Upper lobe of left lung (tissue), 6 donors: ENCODE results near the gene PDE9A. TPM values are rescaled to one million over a fixed set of nuclear protein-coding genes. Genes with fewer than 3 reads are reported as not detected.

Source experiments
- ATAC-seq, 2 donors: fragments of 200-7000 bp; cut with Tn5 transposase; one replicate each; pipeline ENCODE4 v1.9.1; 2022; ENCODE audit warnings: mild to moderate bottlenecking in 2 of 2, moderate library complexity in 2 of 2; ENCODE audit not compliant: low FRiP score in 2 of 2
- DNase-seq, 2 donors: peaks; one replicate each; pipeline ENCODE4 v3.0.0-alpha.2; 2019 to 2020
- H3K27ac ChIP-seq, 4 donors: fragments of 200-600 bp; sonication (generic); one replicate each; pipeline ENCODE4 v1.5.1; 2016 to 2019
- H3K27me3 ChIP-seq, 4 donors: fragments of 200-600 bp; sonication (generic); one replicate each; pipeline ENCODE4 v1.5.1; 2017 to 2019
- H3K36me3 ChIP-seq, 4 donors: fragments of 200-600 bp; sonication (generic); one replicate each; pipeline ENCODE4 v1.5.1; 2016 to 2019
- H3K4me1 ChIP-seq, 4 donors: fragments of 200-600 bp; sonication (generic); one replicate each; pipeline ENCODE4 v1.5.1; 2018 to 2019
- H3K4me3 ChIP-seq, 4 donors: fragments of 200-600 bp; sonication (generic); one replicate each; pipeline ENCODE4 v1.5.1; 2017 to 2019; ENCODE audit warnings: mild to moderate bottlenecking in 2 of 4, moderate library complexity in 1 of 4
- H3K9me3 ChIP-seq, 4 donors: fragments of 200-600 bp; sonication (generic); one replicate each; pipeline ENCODE4 v1.5.1; 2018 to 2019
- CTCF ChIP-seq, 6 experiments: fragments of 450-650 bp in 4 of 6; fragments of 200-600 bp in 2 of 6; sonication (generic) in 2 of 6; IDR thresholded peaks; one replicate each; pipeline ENCODE4 v1.5.1; 2016 to 2019; ENCODE audit warnings: antibody characterized with exemption in 6 of 6
- EP300 ChIP-seq, 4 donors: sonication (generic); formaldehyde crosslinking; IDR thresholded peaks; one replicate each; pipeline ENCODE4 v1.5.1; 2017; ENCODE audit warnings: antibody characterized with exemption in 4 of 4, control low read depth in 2 of 4
- POLR2A ChIP-seq, 4 donors: fragments of 450-650 bp; IDR thresholded peaks; one replicate each; pipeline ENCODE4 v1.5.1; 2016 to 2017; ENCODE audit warnings: antibody characterized with exemption in 4 of 4, mild to moderate bottlenecking in 2 of 4
- POLR2AphosphoS5 ChIP-seq, 2 donors: sonication (generic); formaldehyde crosslinking; IDR thresholded peaks; one replicate each; pipeline ENCODE4 v1.5.1; 2017; ENCODE audit warnings: antibody characterized with exemption in 2 of 2
- WGBS, 2 donors: methylation state at CpG; one replicate each; pipeline ENCODE4 v1.1.5; 2017 to 2018; 5-methylcytosine and 5-hydroxymethylcytosine counted together
- total RNA-seq, 6 donors: library from RNA; depleted of rRNA in 4 of 6; stranded (reverse); fragments of >200 nt in 4 of 6; gene quantifications; one replicate each; pipeline versions ENCODE4 v1.1.0 to v1.2.1, GENCODE V29; 2016 to 2021
- donor health status: DM: no; HTN: no; CAD: no; lungs with moderate emphysema.
- donor health status: DM: no; HTN: yes; CAD: no; lungs with severe emphysema.

The PDE9A gene
- total RNA-seq, 6 donors from 2014 or later, result 4.0 to 12.4 (median 6.6) TPM

- Histone ChIP-seq H3K27me3 (no peaks in the 10 kb centered on the region), H3K9me3 (no peaks in the 10 kb centered on the region), H3K27ac (peak overlapping the region in 2 of 4 donors; percentile 86 to 88), H3K4me1 (peaks cover 31 to 64% (median 43%) of the 10 kb centered on the region in 4 donors), H3K36me3 (no peaks in the 10 kb centered on the region), H3K4me3 (no peak overlapping the region)
- WGBS, 2 donors, result 69 to 76% methylated on average over 10 of the region's 10 CpGs
- no peak for ATAC-seq
- TF ChIP-seq CTCF (IDR thresholded peaks at IDR 0.05) (no peak), POLR2AphosphoS5 (IDR thresholded peaks at IDR 0.05) (peak; percentile 10 to 11), EP300 (IDR thresholded peaks at IDR 0.05) (peak in 2 of 4 donors; percentile 9 to 71)
- peak; percentile 33 to 46 for DNase-seq
Observed at GRCh38 chr21:42735944-42736343, 82.5 kb downstream of the PDE9A start.

- peaks cover 31 to 64% (median 41%) of the 10 kb centered on the region in 4 donors for H3K4me1 ChIP-seq
- H3K4me3 ChIP-seq, result no peak overlapping the region
- ATAC-seq (no peak), DNase-seq (peak in 1 of 2 donors; percentile 46)
- peak overlapping the region in 3 of 4 donors; percentile 86 to 91 (median 88) for H3K27ac ChIP-seq
- H3K9me3 ChIP-seq, result no peaks in the 10 kb centered on the region
- WGBS, 2 donors, result 86 to 89% methylated on average over 9 to 10 of the region's 12 CpGs
- H3K36me3 ChIP-seq, result no peaks in the 10 kb centered on the region
- no peaks in the 10 kb centered on the region for H3K27me3 ChIP-seq
- TF ChIP-seq CTCF (IDR thresholded peaks at IDR 0.05), result no peak
Observed at GRCh38 chr21:42736646-42737350, 83.4 kb downstream of the PDE9A start.

GRCh38 chr21:42737951-42738590 is 84.7 kb downstream of the PDE9A start:
- DNase-seq (peak; percentile 54 to 56), ATAC-seq (peak; percentile 68 to 81)
- H3K9me3 ChIP-seq, result no peaks in the 10 kb centered on the region
- H3K4me3 ChIP-seq, result no peak overlapping the region
- H3K36me3 ChIP-seq, result no peaks in the 10 kb centered on the region
- peak; percentile 32 to 56 for TF ChIP-seq POLR2AphosphoS5 (IDR thresholded peaks at IDR 0.05)
- TF ChIP-seq CTCF (IDR thresholded peaks at IDR 0.05), result no peak
- WGBS, 2 donors, result 28 to 47% methylated on average over 15 to 16 of the region's 16 CpGs
- H3K27ac ChIP-seq, result peak overlapping the region; percentile 57 to 91 (median 87)
- H3K4me1 ChIP-seq, result peaks cover 31 to 60% (median 40%) of the 10 kb centered on the region in 4 donors
- H3K27me3 ChIP-seq, result no peaks in the 10 kb centered on the region

- peak in 1 of 2 donors; percentile 64 for DNase-seq
- Histone ChIP-seq H3K27ac (peak overlapping the region in 3 of 4 donors; percentile 86 to 91 (median 88)), H3K27me3 (no peaks in the 10 kb centered on the region), H3K9me3 (no peaks in the 10 kb centered on the region), H3K36me3 (no peaks in the 10 kb centered on the region), H3K4me3 (no peak overlapping the region), H3K4me1 (peaks cover 31 to 48% (median 40%) of the 10 kb centered on the region in 4 donors)
- no peak for ATAC-seq
- no peak for TF ChIP-seq EP300 (IDR thresholded peaks at IDR 0.05)
- TF ChIP-seq POLR2A (IDR thresholded peaks at IDR 0.05), result no peak
- no peak for TF ChIP-seq CTCF (IDR thresholded peaks at IDR 0.05)
- TF ChIP-seq POLR2AphosphoS5 (IDR thresholded peaks at IDR 0.05), result no peak
- 93 to 99% methylated on average over 8 to 21 of the region's 21 CpGs for WGBS, 2 donors
Observed at GRCh38 chr21:42739061-42739931, 85.9 kb downstream of the PDE9A start.
